ENCODE measurements around the gene CD40LG. TPM values are rescaled to one million over a fixed set of nuclear protein-coding genes. Genes with fewer than 3 reads are reported as not detected.

Gene CD40LG
- polyA plus RNA-seq, 1 donor (not counting 4 experiments of a cell fraction or from before 2014, with no cell fraction given), result not detected

DNA sequence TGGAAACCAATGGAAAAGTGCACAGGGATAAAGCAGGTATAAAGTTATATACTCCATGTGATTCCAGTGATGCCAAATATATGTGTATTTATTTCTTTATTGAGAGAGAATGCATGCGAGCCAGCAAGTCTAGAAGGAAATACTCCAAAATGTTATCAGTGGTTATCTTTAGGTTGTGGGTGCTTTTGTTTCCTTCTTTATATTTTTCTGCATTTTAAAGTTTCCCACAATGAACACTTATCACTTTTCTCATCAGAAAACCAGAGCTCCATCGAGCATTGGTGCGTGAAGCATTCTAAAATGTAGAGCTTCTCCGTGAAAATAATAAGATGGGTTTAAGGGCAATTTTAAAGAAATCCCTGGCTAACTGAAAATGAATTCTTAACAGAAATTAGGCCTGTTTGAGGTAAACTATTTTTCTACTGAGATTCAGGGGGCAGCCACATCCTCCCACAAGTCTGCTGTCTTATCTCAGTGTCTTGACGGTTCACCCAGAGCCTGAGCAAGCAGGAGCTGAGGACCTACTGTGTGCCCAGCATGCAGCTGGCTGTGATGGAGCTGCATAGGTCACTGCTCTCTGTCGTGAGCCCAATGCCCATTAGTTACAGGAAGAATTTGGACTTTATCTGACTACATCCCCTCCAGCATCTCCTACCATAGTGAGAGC lies 18.7 kb upstream of the CD40LG start:
- TF ChIP-seq, protein P1, sequence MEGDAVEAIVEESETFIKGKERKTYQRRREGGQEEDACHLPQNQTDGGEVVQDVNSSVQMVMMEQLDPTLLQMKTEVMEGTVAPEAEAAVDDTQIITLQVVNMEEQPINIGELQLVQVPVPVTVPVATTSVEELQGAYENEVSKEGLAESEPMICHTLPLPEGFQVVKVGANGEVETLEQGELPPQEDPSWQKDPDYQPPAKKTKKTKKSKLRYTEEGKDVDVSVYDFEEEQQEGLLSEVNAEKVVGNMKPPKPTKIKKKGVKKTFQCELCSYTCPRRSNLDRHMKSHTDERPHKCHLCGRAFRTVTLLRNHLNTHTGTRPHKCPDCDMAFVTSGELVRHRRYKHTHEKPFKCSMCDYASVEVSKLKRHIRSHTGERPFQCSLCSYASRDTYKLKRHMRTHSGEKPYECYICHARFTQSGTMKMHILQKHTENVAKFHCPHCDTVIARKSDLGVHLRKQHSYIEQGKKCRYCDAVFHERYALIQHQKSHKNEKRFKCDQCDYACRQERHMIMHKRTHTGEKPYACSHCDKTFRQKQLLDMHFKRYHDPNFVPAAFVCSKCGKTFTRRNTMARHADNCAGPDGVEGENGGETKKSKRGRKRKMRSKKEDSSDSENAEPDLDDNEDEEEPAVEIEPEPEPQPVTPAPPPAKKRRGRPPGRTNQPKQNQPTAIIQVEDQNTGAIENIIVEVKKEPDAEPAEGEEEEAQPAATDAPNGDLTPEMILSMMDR (optimal IDR thresholded peaks at IDR 0.05 in 1 of 3, IDR thresholded peaks at IDR 0.05 in 1 of 3, conservative IDR thresholded peaks at IDR 0.05 in 1 of 3; ENCODE audit: extremely low read depth in 1 of 3, insufficient read depth in 2 of 3, low read length in 3 of 3), result no peak
- no peak for TF ChIP-seq EZH2 (IDR thresholded peaks at IDR 0.05; ENCODE audit: low read length)
- Histone ChIP-seq H4K20me1 (ENCODE audit: control insufficient read depth, extremely low read depth, insufficient read depth, low read length) (no peaks in the 10 kb centered on the region), H3K9me3 (ENCODE audit: control insufficient read depth, low read depth, low read length) (no peaks in the 10 kb centered on the region), H3K4me1 (ENCODE audit: control insufficient read depth, extremely low read depth, insufficient read depth, low read length) (no peaks in the 10 kb centered on the region), H3K4me3 (ENCODE audit: control insufficient read depth in 2 of 3, extremely low read depth in 1 of 3, insufficient read depth in 2 of 3, low read depth in 1 of 3, low read length in 3 of 3) (no peak overlapping the region), H3K4me2 (ENCODE audit: control insufficient read depth, extremely low read depth, insufficient read depth, low read depth, low read length) (no peak overlapping the region), H3K27me3 (ENCODE audit: control insufficient read depth, extremely low read depth, insufficient read depth, low read length) (peaks cover 3% of the 10 kb centered on the region), H3K9me1 (ENCODE audit: control insufficient read depth, extremely low read depth, insufficient read depth, low read length) (no peaks in the 10 kb centered on the region), H3K79me2 (ENCODE audit: control insufficient read depth, insufficient read depth, low read length) (no peaks in the 10 kb centered on the region), H2AFZ (ENCODE audit: control insufficient read depth, low read length) (no peak overlapping the region), H3K36me3 (ENCODE audit: control insufficient read depth in 2 of 2, extremely low read depth in 1 of 2, insufficient read depth in 2 of 2, low read length in 2 of 2) (no peaks in the 10 kb centered on the region), H3K9ac (ENCODE audit: control insufficient read depth, extremely low read depth, insufficient read depth, low read length) (no peak overlapping the region), H3K27ac (ENCODE audit: control insufficient read depth, insufficient read depth, low read length) (no peak overlapping the region)
- DNase-seq (ENCODE audit: low read depth, low spot score), result no peak
- dilution Hi-C loops (cut with MboI; ENCODE audit: extremely low pct_ligation_motif_present, low sequenced_read_pairs), result no loop called here
- no peak for FAIRE-seq

DNA sequence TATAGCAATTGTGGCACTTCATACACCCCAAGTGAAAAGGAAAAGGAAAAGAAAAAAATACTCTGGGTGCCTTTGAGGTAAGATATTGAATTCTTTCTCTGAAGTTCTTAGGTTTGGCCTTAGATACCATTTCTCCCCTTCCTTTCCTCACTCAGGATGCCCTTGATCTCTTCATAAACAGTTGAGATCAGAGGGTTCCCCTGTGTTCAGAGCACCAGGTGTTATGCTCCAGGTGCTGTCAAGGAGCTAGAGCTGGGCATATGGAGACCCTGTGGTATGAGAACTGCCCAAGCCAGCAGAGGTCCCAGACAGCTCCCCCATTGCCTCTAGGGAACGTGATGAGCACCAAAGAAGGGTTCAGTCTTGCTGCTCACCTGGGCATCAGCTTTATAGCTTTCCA lies 17.1 kb upstream of the CD40LG start:
- no peaks in the 10 kb centered on the region for H3K9me3 ChIP-seq (ENCODE audit: control insufficient read depth, low read depth, low read length)
- no peaks in the 10 kb centered on the region for H3K4me1 ChIP-seq (ENCODE audit: control insufficient read depth, extremely low read depth, insufficient read depth, low read length)
- no peaks in the 10 kb centered on the region for H4K20me1 ChIP-seq (ENCODE audit: control insufficient read depth, extremely low read depth, insufficient read depth, low read length)
- dilution Hi-C loops (cut with MboI; ENCODE audit: extremely low pct_ligation_motif_present, low sequenced_read_pairs), result no loop called here
- H3K27ac ChIP-seq (ENCODE audit: control insufficient read depth, insufficient read depth, low read length), result no peak overlapping the region
- peaks cover 3% of the 10 kb centered on the region for H3K27me3 ChIP-seq (ENCODE audit: control insufficient read depth, extremely low read depth, insufficient read depth, low read length)
- FAIRE-seq (no peak), DNase-seq (ENCODE audit: low read depth, low spot score) (no peak)
- H2AFZ ChIP-seq (ENCODE audit: control insufficient read depth, low read length), result no peak overlapping the region
- no peak overlapping the region for H3K4me2 ChIP-seq (ENCODE audit: control insufficient read depth, extremely low read depth, insufficient read depth, low read depth, low read length)
- no peaks in the 10 kb centered on the region for H3K9me1 ChIP-seq (ENCODE audit: control insufficient read depth, extremely low read depth, insufficient read depth, low read length)
- H3K79me2 ChIP-seq (ENCODE audit: control insufficient read depth, insufficient read depth, low read length), result no peaks in the 10 kb centered on the region
- H3K36me3 ChIP-seq (ENCODE audit: control insufficient read depth in 2 of 2, extremely low read depth in 1 of 2, insufficient read depth in 2 of 2, low read length in 2 of 2), result no peaks in the 10 kb centered on the region
- no peak overlapping the region for H3K4me3 ChIP-seq (ENCODE audit: control insufficient read depth in 2 of 3, extremely low read depth in 1 of 3, insufficient read depth in 2 of 3, low read depth in 1 of 3, low read length in 3 of 3)
- TF ChIP-seq, protein P1 (optimal IDR thresholded peaks at IDR 0.05 in 1 of 3, IDR thresholded peaks at IDR 0.05 in 1 of 3, conservative IDR thresholded peaks at IDR 0.05 in 1 of 3; ENCODE audit: extremely low read depth in 1 of 3, insufficient read depth in 2 of 3, low read length in 3 of 3), result no peak
- TF ChIP-seq EZH2 (IDR thresholded peaks at IDR 0.05; ENCODE audit: low read length), result no peak
- no peak overlapping the region for H3K9ac ChIP-seq (ENCODE audit: control insufficient read depth, extremely low read depth, insufficient read depth, low read length)

Measured in keratinocyte (primary cell).